ENCODE data around the gene NTNG2.

Gene NTNG2

DNA sequence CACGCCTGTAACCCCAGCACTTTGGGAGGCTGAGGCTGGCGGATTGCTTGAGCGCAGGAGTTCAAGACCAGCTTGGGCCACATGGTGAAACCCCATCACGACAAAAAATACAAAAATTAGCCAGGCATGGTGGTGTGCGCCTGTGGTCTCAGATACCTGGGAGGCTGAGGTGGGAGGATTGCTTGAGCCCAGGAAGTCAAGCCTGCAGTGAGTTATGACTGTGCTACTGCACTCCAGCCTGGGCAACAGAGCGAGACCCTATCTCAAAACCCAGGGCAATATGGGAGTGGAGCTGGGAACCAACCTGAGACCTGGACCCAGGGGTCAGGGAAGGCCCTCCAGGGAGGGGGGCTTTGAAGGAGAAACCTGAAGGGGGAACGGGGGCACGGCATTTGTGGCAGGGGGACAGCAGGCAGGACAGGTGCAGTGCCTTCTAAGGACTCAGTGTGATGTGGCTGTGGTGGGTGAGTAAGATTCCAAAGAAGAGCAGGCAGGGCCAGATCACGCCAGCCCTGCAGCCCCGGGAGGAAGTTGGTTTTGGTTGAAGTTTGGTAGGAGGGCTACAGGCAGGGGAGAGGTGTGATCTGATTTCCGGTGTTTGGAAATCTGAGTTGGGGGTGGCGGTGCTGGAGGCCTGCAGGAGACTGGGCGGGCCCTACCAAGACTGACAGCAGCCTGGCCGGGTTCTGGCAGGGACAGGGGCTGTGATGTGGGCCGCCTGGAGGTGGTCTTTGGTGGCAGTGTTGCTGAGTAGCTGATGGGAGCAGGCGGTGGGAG, 46.2 kb downstream of the NTNG2 start:
- no peak for DNase-seq

DNA sequence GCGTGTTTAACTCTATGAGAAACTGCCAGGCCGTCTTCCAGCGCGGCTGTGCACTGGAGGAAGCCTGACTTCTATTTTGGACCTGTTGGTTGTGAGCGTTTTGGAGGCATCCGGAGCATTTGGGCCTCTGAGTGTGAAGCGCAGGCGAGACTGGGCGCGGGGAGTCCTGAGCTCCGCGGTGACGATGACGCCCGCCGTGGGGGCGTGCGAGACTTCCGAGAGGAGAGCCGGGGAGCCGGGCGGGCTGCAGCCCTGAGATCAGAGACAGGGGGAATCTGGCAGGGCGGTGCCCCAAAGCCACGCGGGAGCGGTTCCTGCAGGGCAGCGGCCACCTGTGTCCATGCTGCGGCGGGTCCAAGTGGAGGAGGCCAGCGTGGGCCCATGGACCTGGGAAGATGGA, 47.4 kb downstream of the NTNG2 start:
- DNase-seq: no peak

DNA sequence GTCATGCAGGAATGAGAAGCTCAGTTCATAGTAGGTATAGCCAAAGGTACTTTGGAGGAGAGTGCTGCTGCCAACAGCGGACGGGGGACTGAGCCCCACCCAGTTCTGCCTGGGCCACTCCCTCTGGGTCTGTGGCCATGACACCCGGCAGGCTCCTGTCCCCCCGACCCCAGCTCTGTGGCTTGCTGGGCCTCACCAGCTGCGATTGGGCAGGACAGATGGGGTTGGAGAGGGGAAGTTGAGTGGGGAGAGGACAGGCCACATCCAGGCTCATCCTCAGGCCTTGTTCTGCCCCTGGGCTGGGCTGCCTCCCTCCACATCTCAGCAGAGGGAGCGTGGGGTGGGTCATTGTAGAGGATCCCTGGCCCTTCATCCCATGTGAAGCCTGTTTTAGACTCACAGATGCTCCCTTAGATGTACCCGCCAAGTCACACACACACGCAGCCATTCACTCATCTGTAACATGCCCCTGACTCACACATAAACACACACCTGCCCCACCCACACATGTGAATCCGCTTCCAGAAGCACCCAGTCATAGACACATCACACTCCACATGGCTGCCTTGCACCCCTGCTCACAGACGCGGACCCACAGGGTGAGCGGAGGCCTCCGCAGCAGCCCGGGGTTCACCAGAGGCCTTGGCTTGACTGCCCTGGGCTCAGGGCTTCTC, 48.8 kb downstream of the NTNG2 start:
- DNase-seq: no peak

DNA sequence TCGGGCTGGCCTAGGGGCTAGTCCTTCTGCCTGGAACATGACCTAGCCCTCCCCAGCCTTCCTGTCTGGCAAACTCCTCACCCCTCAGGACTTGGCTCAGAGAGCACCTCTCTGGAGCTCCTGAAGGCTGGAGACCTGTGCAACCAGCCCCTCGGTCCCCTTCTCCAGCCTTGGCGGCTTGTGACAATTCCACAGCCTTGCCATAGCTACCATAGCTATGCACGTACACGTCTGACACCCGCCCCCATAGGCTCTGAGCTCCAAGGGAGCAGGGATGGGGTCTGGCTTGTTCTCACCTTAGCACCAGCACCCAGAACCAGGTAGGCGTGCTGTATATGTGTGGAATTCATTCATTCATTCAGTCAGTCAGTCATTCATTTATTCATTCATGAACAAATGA, 49.7 kb downstream of the NTNG2 start:
- DNase-seq: no peak

DNA sequence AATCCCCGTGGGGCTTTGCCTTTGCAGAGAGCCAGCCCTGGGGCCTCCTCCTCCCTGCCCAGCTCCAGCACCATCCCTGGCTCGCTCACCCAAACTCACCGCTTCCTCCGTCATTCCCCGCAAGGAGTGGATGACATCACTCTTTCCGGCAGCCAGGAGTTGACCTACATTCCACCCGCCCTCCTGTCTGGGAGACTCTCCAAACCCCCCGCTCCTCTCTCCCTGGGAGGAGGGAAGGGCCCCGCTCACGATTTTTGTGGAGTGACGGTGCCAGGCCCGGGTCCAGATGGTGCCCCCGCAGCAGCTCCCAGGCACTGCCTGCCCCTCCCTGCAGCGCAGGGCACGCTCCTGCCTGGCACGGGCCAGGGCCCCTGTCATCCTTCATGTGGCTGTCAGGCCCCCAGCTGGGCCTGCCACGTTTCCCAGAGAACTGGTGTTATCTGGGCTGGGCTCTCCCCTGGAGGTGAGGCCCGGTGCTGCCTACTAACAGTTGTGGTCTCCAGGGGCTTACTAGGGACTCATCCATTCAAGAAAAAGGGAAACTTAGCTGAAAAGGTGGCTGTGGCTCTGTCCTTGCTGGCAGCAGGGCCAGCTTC, 52.3 kb downstream of the NTNG2 start:
- DNase-seq: no peak

DNA sequence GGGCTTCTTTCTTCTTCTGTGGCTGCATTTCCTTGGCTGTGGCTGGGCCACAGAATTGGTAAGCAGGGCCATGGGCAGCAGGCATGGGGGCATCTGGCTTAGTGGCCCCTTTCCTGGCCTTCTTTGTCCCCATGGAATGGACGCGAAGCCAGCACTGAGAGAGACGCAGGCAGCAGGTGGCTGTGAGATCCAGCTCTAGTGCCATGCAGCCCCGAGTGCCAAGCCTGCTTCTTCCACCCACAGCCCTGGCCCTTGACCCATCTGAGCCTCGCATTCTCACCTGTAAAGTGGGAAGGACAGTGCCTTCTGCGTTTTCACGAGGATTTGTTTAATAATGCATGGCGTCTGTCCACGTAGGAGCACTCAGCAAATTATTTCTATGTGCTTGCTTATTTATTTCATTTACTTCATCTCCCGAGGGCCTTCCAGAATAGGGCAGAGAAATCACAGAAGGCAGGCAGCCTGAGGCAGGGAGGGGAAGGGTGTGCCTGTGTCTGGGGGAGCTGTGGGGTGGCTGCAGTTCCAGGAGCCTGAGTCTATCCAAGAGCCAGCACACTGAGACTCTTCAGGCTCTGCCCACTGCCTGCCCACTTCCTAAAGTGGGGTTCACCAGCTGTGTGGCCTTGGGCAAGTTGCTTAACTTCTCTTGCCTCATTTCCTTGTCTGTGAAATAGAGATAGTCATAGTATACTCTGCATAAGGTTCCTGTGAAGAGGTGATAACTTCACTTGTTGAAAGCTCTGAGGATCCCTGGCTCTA, 55.2 kb downstream of the NTNG2 start:
- DNase-seq: peak; percentile 11

DNA sequence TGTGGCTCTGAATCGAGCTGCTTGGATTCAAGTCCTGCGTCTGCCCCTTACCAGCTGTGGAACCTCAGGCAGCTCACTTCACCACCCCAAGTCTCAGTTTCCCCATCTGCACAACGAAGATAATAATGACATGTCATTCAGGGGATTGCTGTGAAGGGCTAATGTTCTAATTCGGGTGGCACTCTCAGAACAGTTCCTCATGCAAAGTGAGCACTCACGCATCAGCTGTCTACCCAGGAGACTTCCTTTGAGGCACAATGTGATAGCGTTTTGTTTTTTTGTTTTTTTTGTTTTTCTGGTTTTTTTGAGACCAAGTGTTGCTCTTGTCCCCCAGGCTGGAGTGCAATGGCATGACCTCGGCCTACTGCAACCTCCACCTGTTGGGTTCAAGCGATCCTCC, 56.4 kb downstream of the NTNG2 start:
- DNase-seq: no peak

DNA sequence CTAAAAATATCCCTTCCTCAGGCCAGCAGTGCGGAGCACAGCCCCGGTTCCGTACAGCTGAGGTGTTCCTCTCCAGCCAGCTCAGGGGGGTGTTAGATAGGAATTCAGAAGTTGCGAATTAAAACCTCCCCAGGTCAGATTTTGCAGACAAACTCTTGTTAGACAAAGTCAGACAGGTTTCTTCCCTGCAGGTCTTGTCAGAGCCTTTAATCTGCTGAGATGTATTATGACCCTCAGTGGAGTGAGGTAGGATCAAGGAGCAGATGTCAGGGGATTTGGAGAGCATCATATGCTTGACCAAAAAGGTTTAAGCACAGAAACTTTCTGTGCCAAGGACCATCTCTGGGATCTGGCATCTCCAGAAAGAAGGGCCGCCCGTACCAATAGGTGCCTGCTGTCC, 60.1 kb downstream of the NTNG2 start:
- DNase-seq: no peak

DNA sequence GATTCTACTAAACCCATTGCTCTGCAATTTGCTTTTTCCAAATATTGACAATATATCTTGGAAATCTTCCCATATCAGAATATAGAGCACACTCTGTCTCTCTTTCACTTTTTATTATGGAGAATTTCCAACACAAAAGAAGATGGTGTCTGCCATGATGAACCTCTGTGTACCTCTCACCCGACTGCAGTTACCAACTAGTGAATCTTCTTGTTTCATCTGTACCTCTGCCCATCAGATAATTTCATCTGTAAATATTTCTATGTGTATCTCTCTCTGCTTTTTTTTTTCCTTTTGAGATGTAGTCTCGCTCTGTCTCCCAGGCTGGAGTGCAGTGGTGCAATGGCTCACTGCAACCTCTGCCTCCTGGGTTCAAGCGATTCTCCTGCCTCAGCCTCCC, 62.8 kb downstream of the NTNG2 start:
- DNase-seq: no peak

DNA sequence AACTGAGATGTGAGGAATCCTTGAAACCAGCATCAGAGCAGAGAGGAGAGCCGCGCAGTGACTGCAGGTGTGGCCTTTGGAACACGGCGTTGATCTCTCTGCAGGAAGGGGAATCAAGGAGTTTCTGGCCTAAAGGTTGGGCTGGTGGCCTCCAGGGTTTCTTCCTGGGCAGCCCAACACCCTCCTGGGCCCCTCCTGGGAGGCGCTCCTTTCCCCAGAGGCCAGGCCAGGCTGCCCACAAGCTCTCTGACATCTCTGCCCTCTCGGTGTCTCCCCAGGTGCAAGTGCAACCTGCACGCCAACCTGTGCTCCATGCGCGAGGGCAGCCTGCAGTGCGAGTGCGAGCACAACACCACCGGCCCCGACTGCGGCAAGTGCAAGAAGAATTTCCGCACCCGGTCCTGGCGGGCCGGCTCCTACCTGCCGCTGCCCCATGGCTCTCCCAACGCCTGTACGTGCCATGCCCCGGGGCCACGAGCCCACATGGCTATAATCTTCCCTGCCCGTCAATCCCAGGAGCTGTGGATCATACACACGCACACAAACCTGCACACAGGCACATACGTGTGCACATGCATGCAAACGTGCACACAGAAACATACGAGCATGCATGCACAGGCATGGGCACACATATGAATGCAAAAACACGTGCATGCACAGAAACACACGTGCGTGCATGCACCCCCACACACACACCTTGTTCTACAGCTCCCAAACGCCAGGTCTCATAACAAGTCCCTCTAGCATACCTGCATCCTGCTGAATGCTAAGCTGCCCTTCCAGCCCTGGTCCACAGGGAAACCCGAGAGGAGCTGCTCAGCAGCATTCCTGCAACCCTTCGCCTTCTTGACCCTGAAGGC, 64.9 kb downstream of the NTNG2 start:
- no peak for DNase-seq

DNA sequence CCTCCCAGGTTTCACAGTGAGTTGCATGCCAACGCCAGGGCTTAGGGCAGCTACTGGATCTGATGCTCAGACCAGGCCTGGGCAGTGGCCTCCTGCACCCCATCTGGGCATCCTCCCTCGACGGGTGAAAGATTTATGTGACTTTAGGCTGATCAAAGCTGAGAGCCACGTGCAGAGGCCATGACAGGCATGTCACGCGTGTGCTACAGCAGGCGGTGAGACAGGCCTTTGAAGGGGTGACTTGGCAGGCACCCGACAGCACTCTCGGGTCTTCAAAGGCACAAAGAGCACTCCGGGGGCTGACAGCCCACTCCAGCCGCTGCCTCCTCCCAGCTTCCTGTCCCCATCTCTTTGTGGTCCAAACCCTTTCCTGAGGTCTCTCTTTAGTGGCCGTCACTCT, 66.2 kb downstream of the NTNG2 start:
- DNase-seq: no peak

DNA sequence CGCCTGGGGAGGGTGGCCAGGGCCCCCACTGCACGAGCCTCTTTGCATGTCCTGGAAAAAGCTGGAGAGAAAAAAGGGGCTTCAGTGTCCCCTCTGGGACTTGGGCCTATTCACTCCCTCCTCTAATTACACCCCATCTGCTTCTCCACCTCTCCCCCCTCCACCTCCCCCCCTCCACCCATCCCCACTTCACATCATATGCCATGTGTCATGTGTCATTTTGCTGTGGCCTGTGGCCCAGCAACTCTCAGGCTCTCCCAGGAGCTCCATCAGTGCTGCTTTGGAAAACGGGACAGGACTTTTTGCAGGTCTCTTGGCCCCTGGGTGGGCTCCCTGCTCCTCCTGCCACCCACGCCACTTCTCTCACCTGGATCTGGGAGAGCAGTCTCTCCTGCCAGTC, 68.7 kb downstream of the NTNG2 start:
- DNase-seq: no peak

DNA sequence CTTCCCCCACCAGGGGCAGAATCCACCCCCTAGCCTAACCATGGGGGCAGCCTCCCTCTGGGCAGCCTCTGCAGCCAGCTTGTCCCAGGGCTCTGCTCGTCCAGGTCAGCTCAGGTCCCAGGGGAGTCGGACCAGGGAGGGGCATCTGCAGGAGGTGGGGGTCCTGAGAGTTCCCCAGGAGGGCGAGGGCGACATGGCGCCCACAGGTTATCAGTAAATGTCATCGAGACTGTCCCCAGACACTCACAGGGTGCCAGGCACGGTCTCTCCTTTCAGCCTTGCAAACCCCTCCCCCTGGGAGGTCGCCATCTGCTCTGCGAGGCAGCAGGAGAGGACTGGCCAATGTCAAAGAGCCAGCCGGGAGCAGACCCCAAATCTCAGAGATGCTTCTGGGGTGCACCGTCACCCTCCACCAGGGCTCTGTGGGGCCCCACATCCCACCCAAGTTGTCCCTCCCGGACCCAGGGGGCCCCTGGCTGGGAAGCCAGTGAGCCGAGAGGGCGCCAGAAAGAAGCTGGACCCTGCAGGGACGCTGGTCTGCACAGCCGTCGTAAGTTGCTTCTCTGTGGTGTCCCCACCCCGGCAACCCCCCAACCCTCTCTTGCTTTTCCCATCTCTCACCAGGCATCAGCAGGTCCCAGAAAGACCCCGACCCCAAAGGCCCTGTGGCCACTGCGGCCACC, 69.3 kb downstream of the NTNG2 start:
- no peak for DNase-seq

DNA sequence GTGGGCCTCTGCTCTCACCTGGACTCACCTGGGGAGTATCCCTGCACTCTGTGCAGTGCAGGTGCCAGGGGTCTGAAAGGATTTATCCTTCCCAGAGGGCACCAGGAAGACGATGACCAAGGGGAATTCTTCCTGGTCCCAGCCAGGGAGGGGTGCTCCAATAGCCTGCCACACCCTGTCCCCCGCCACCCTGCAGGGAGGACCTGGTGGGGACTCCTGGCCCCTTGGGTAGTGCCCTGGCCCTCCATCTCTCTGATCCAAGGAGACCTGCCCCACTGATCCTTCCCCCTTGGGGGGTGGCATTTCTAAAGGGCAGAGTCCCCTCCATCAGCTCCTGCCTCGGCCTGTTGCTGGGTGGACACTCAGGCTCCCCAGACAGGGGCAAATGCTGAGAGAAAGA, 70.7 kb downstream of the NTNG2 start:
- DNase-seq: no peak

DNA sequence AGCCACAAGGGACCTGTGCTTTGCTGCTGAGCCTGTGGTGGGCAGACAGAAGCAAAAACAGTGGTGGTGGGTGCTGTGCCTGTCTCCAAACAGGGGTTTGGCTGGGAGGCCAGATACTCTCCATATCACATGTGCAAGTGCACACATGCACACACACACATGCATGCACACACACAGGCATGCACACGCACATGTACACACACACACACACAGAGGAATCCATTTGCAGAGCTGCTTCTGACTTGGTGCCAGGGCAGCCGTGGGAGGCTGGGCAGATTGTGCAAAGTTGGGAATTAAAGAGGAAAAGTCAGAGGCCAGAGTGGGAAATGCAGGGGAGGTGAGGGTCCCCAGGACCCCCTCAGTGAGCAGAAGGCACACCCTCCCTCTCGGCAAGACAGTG, 71.3 kb downstream of the NTNG2 start:
- DNase-seq: no peak

DNA sequence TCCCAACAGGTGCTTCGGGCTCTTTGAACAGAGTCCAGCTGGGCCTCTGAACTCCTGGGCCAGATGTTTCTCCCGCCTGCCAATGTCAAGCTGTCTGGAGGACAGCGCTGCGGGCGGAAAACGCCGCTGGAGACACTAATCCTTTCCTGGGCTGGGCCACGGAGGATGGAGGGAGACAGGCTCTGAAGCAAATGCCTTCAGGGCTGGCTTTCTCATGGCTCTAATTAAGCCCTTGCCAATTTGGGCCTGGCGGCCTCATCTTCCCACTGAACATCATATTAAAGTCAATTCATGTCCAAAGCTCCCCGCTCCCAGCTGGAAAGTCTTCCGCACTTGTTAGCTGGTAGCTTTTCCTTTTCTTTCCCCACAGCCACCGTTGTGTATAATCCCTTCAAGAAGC, 72.7 kb downstream of the NTNG2 start:
- no peak for DNase-seq

DNA sequence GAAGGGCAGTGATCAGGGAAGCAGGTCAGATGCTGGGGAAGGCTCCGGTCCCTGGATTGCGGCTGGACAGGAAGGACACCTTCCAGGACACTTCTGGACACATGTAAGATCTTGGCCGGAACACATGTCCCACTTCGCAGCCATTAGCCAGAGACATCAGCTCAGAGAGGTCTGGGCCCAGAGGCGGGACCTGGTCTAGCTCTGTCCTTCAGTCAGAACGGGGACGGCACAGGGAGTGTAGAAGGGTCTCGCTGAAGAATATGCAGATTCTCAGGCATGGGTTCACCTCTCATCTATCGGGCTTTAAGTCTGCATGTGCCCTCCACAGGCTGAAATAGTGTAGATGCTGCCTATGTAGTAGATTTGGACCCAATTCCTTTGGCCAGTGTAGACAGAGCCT, 73.3 kb downstream of the NTNG2 start:
- no peak for DNase-seq

DNA sequence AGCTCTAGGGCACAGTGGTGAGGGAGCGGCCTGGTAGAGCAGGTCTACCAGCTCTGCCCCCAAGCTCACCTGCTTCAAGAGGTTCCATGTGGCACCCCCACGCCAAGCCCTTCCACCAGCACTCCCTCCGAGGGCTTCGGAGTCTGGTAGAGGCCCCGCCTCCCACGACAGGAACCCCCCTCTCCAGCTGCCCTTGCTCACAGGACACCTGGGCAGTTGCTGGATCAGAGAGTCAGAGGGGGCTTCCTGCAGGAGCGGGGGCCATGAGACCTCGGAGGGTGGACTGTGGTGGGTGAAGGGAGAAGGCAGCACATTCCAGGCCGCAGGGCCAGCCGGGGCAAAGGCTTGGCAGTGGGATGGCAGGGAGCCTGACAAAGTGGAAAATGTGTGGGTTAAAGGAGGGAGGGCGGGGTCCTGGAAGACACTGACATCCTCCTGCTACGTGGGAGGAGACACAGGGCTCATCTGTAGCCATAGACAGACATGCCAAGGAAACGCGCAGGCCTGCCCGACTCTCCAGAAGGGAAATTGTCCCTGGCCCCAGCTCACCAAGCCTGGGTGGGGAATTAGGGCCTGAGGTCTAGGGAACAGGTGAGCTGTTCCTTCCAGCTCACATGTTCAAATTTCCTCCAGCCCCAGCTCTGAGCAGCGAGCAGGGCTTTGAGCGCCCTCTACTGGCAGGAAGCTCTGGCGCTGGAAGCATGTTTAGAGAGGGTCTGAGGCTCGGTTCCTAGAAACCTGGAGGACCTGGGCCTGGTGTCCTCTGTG, 74.2 kb downstream of the NTNG2 start:
- no peak for DNase-seq

DNA sequence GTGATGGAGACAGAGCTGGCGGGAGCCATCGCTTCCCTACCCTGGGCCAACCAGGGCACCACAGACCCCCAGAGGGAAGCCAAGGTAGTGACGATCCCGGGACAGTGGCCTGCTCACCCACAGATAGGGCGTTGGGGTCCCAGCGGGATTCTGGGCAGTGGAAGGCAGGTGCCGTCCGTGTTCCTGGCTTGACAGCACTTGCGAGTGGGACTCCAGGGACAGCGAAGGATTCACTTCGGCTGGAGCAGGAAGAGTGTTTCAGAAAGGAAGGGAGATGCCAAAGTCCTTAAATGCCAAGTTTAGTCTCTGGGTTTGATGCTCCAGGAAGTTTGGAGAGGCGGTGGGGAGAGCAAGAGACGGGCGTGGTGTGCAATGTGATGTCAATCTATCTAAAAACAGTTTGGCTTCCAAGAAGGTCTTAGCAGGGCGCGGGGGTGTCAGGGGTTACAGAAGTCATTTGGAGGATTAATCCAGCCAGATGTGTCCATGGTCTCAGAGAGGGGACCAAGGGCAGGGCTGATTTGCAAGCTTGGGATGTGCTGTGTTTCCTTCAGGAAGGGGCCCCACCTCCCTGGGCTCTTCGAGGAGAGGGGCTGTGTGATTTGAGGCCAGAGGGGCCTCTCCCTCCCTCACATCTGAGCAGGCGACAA, 74.9 kb downstream of the NTNG2 start:
- DNase-seq: no peak

DNA sequence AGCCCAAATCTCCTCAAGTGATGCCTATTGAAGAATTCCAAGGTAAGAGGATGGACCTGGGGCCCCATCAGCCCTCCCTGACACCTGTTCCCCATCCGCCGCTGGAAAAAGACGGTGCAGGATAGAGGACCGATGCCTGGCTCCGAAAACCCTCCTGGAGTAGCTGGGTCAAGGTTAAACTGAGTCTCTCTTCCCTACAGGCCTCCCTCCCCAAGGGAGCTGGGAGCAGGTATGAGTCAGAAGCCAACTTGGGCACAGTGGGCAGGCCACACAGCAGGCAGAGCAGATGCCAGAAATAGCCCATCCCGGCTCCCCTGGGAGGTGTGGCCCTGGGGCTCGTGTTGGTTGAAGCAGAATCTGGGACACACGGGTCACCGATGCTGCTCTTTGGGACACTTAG, 75.6 kb downstream of the NTNG2 start:
- DNase-seq: no peak

Measured in SIG-M5 (cell line).